Ovary (tissue), 3 donors: Measurements from ENCODE around the gene LRRC75A.

ENCODE experiments used
- EP300 ChIP-seq: sonication (generic); formaldehyde crosslinking; IDR thresholded peaks from one replicate; pipeline ENCODE4 v1.6.1; 2017; ENCODE audit warnings: antibody characterized with exemption
- POLR2A ChIP-seq: fragments of 450-650 bp; IDR thresholded peaks from one replicate; pipeline ENCODE4 v1.6.1; 2017; ENCODE audit warnings: antibody characterized with exemption, mild to moderate bottlenecking, moderate library complexity
- TF ChIP-seq, protein P1 (sequence below), 3 donors: fragments of 450-650 bp in 2 of 3; fragments of 200-600 bp in 1 of 3; IDR thresholded peaks; one replicate each; pipeline versions ENCODE4 v1.5.1 to v1.8.0; 2016 to 2022; ENCODE audit warnings: antibody characterized with exemption in 3 of 3, mild to moderate bottlenecking in 1 of 3
- donor health status: DM: no; HTN: no; CAD: no.

DNA sequence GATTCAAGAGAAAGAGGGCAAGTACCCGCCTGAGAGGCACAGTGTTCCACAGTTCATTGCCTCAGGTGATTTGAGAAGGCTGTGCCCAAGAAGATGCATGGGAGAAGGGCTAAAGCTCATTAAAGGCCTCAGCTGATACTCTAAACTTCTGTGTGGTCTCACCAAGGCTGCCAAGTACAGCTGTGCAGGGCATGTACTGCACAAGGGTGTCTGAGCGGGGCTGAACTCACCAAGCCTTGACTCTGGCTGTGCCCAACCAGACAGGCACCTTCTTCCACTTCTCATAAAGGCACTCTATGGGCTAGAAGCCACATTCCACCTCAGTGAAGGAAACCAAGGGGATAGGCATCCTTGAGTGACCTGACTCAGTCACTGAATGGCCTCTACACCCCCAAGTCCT lies 12.7 kb downstream of the LRRC75A start:
- TF ChIP-seq, protein P1, sequence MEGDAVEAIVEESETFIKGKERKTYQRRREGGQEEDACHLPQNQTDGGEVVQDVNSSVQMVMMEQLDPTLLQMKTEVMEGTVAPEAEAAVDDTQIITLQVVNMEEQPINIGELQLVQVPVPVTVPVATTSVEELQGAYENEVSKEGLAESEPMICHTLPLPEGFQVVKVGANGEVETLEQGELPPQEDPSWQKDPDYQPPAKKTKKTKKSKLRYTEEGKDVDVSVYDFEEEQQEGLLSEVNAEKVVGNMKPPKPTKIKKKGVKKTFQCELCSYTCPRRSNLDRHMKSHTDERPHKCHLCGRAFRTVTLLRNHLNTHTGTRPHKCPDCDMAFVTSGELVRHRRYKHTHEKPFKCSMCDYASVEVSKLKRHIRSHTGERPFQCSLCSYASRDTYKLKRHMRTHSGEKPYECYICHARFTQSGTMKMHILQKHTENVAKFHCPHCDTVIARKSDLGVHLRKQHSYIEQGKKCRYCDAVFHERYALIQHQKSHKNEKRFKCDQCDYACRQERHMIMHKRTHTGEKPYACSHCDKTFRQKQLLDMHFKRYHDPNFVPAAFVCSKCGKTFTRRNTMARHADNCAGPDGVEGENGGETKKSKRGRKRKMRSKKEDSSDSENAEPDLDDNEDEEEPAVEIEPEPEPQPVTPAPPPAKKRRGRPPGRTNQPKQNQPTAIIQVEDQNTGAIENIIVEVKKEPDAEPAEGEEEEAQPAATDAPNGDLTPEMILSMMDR (IDR thresholded peaks at IDR 0.05), result no peak
- TF ChIP-seq POLR2A, result no peak
- no peak for TF ChIP-seq EP300
